Fibroblast of lung (primary cell): ENCODE results near the gene OSBPL6.

Experiments used
- EZH2 ChIP-seq: IDR thresholded peaks from 2 replicates; pipeline ENCODE4 v1.5.1; 2012; ENCODE audit warnings: low read length, control low read depth, mild to moderate bottlenecking; ENCODE audit errors: missing control alignments
- TF ChIP-seq, protein P1 (sequence below), 2 donors: IDR thresholded peaks in 1 of 2; conservative IDR thresholded peaks in 1 of 2; 1 replicate in 1 of 2; 2 replicates in 1 of 2; pipeline ENCODE4 v1.5.1; 2011 to 2012; ENCODE audit warnings: low read length in 2 of 2, control low read depth in 1 of 2, inconsistent platforms in 1 of 2, low read depth in 1 of 2, mild to moderate bottlenecking in 1 of 2

DNA sequence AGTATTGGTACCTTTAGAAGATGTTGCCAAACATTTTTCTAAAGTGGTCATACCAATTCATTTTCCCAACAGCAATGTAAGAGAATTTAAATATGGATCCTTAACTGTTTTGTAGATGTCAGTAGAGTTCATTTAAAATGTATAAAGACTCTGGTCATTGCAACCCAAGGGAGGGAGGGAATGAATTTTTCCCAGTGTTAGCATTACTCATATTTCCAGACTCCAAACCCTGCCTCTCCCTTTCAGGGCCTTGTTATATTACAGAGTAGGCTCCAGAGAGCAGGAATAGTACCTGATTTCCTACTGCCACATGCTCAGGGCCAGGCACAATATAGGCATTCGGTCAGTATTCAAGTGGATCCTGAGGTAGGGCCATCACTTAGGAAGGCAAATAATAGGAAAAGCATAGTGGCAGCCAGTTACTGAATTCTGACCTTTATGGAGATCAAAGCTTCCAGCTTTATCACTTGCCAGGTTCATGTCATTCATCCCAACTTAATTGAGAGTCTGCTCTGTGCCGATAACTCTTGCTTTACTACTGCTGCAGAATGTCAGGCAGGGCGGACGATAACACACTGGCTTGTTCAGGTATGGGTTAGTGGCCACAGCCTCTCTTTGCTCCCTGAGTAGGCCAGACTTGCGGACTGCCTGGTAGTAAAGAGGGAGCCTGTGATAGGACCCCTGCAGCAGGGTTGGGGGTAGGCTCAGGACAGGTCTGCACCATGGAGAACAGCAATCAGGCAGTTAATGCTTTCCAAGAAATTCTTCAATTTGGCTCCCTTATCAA lies 75.3 kb downstream of the OSBPL6 start:
- TF ChIP-seq, protein P1, sequence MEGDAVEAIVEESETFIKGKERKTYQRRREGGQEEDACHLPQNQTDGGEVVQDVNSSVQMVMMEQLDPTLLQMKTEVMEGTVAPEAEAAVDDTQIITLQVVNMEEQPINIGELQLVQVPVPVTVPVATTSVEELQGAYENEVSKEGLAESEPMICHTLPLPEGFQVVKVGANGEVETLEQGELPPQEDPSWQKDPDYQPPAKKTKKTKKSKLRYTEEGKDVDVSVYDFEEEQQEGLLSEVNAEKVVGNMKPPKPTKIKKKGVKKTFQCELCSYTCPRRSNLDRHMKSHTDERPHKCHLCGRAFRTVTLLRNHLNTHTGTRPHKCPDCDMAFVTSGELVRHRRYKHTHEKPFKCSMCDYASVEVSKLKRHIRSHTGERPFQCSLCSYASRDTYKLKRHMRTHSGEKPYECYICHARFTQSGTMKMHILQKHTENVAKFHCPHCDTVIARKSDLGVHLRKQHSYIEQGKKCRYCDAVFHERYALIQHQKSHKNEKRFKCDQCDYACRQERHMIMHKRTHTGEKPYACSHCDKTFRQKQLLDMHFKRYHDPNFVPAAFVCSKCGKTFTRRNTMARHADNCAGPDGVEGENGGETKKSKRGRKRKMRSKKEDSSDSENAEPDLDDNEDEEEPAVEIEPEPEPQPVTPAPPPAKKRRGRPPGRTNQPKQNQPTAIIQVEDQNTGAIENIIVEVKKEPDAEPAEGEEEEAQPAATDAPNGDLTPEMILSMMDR (conservative IDR thresholded peaks at IDR 0.05 in 1 of 2, IDR thresholded peaks at IDR 0.05 in 1 of 2; ENCODE audit: low read depth in 1 of 2, low read length in 2 of 2), result no peak
- no peak for TF ChIP-seq EZH2
